Ishikawa (cell line): ENCODE measurements around the gene C19orf47.

ENCODE experiments used
- CEBPB ChIP-seq: IDR thresholded peaks from 2 replicates; pipeline ENCODE4 v1.6.1; 2012
- CREB1 ChIP-seq: IDR thresholded peaks from 2 replicates; pipeline ENCODE4 v1.6.1; 2012; ENCODE audit warnings: low read depth
- EGR1 ChIP-seq: IDR thresholded peaks from 2 replicates; pipeline ENCODE4 v1.6.1; 2012
- EP300 ChIP-seq: IDR thresholded peaks from 2 replicates; pipeline ENCODE4 v1.6.1; 2012; ENCODE audit warnings: borderline replicate concordance
- FOXM1 ChIP-seq: IDR thresholded peaks from 2 replicates; pipeline ENCODE4 v1.6.1; 2012; ENCODE audit warnings: low read depth, borderline replicate concordance
- NFIC ChIP-seq: IDR thresholded peaks from 2 replicates; pipeline ENCODE4 v1.6.1; 2012
- RAD21 ChIP-seq: IDR thresholded peaks from 2 replicates; pipeline ENCODE4 v1.6.1; 2012; ENCODE audit warnings: low read depth
- TAF1 ChIP-seq: IDR thresholded peaks from 2 replicates; pipeline ENCODE4 v1.6.1; 2012; ENCODE audit warnings: low read depth, mild to moderate bottlenecking
- TCF12 ChIP-seq: IDR thresholded peaks from 2 replicates; pipeline ENCODE4 v1.6.1; 2012; ENCODE audit warnings: low read depth
- TEAD4 ChIP-seq: IDR thresholded peaks from 2 replicates; pipeline ENCODE4 v1.6.1; 2012
- YY1 ChIP-seq: IDR thresholded peaks from 2 replicates; pipeline ENCODE4 v1.6.1; 2012; ENCODE audit warnings: low read depth
- ZBTB7A ChIP-seq: IDR thresholded peaks from 2 replicates; pipeline ENCODE4 v1.6.1; 2012; ENCODE audit warnings: low read depth
- TF ChIP-seq, protein P1 (sequence below): IDR thresholded peaks from 2 replicates; pipeline ENCODE4 v1.6.1; 2012
- TF ChIP-seq, protein P2 (sequence below): IDR thresholded peaks from 2 replicates; pipeline ENCODE4 v1.6.1; 2012; ENCODE audit warnings: low read depth, mild to moderate bottlenecking
- TF ChIP-seq, protein P3 (sequence below): IDR thresholded peaks from 2 replicates; pipeline ENCODE4 v1.6.1; 2012

Gene C19orf47

DNA sequence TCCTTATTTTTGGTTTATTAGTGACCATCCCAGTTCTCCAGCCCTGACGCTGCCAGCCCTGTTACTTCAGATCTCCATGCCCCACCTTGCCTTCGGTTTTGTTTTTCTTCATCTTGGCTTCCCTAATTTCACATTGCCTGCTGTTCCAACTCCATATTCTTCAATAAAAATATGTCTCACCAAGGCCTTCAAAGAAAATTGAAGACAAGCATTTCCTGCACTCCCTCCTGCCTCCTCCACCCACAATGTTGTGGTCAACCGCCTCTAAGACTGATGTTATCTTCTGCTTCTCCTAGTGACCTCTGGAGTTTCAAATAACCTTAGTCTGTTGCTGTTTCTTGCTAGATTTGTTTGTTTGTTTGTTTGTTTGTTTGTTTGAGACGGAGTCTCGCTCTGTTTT, 14.9 kb upstream of the C19orf47 start:
- no peak for TF ChIP-seq RAD21
- TF ChIP-seq, protein P1, sequence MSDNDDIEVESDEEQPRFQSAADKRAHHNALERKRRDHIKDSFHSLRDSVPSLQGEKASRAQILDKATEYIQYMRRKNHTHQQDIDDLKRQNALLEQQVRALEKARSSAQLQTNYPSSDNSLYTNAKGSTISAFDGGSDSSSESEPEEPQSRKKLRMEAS: no peak
- TF ChIP-seq CEBPB: no peak

DNA sequence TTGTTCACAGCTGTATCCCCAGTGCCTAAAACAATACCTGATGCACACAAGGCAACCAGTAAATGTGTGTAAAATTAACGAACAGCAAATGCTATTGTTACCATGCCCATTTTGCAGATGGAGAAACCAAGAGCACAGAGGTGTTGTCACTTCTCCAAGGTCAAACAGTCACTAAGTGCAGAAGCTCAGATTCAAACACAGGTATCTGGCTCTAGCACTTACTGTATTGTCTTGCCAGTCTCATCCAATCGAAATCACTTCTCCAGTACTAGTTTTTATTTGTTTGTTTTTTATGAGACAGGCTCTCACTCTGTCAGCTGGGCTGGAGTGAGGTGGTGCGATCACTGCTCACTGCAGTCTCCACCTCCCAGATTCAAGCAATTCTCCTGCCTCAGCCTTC, 14.0 kb upstream of the C19orf47 start:
- TF ChIP-seq CEBPB: no peak
- TF ChIP-seq EP300: no peak
- TF ChIP-seq EGR1: no peak
- TF ChIP-seq ZBTB7A: no peak
- no peak for TF ChIP-seq CREB1
- TF ChIP-seq, protein P2, sequence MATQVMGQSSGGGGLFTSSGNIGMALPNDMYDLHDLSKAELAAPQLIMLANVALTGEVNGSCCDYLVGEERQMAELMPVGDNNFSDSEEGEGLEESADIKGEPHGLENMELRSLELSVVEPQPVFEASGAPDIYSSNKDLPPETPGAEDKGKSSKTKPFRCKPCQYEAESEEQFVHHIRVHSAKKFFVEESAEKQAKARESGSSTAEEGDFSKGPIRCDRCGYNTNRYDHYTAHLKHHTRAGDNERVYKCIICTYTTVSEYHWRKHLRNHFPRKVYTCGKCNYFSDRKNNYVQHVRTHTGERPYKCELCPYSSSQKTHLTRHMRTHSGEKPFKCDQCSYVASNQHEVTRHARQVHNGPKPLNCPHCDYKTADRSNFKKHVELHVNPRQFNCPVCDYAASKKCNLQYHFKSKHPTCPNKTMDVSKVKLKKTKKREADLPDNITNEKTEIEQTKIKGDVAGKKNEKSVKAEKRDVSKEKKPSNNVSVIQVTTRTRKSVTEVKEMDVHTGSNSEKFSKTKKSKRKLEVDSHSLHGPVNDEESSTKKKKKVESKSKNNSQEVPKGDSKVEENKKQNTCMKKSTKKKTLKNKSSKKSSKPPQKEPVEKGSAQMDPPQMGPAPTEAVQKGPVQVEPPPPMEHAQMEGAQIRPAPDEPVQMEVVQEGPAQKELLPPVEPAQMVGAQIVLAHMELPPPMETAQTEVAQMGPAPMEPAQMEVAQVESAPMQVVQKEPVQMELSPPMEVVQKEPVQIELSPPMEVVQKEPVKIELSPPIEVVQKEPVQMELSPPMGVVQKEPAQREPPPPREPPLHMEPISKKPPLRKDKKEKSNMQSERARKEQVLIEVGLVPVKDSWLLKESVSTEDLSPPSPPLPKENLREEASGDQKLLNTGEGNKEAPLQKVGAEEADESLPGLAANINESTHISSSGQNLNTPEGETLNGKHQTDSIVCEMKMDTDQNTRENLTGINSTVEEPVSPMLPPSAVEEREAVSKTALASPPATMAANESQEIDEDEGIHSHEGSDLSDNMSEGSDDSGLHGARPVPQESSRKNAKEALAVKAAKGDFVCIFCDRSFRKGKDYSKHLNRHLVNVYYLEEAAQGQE: no peak
- TF ChIP-seq NFIC: no peak
- TF ChIP-seq YY1: no peak
- no peak for TF ChIP-seq TEAD4
- TF ChIP-seq, protein P1: no peak
- TF ChIP-seq RAD21: no peak
- no peak for TF ChIP-seq FOXM1
- no peak for TF ChIP-seq TAF1
- no peak for TF ChIP-seq TCF12
- TF ChIP-seq, protein P3, sequence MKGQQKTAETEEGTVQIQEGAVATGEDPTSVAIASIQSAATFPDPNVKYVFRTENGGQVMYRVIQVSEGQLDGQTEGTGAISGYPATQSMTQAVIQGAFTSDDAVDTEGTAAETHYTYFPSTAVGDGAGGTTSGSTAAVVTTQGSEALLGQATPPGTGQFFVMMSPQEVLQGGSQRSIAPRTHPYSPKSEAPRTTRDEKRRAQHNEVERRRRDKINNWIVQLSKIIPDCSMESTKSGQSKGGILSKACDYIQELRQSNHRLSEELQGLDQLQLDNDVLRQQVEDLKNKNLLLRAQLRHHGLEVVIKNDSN: no peak

DNA sequence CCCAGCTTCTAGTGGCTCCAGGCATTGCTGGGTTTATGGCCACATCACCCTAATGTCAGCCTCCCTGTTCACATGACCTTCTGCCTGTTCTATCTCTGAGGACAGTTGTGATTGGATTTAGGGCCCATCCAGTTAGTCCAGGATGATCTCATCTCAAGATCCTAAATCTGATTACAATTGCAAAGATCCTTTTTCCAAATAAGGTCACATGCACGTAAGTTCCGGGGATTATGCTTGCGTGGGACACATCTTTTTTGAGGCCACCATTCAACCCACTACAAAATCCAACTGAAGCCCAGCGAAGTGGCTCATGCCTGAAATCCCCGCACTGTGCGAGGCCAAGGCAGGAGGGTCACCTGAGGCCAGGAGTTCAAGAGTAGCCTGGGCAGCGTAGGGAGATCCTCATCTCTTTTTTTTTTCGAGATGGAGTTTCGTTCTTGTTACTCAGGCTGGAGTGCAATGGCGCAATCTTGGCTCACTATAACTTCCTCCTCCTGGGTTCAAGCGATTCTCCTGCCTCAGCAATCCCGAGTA, 12.6 kb upstream of the C19orf47 start:
- TF ChIP-seq TAF1 (no peak), CREB1 (no peak), ZBTB7A (no peak), TEAD4 (no peak), YY1 (no peak), FOXM1 (no peak), EP300 (no peak), RAD21 (no peak), CEBPB (no peak), TCF12 (no peak), EGR1 (no peak), NFIC (no peak)
- TF ChIP-seq, protein P1: no peak
- TF ChIP-seq, protein P2: no peak
- TF ChIP-seq, protein P3: no peak

DNA sequence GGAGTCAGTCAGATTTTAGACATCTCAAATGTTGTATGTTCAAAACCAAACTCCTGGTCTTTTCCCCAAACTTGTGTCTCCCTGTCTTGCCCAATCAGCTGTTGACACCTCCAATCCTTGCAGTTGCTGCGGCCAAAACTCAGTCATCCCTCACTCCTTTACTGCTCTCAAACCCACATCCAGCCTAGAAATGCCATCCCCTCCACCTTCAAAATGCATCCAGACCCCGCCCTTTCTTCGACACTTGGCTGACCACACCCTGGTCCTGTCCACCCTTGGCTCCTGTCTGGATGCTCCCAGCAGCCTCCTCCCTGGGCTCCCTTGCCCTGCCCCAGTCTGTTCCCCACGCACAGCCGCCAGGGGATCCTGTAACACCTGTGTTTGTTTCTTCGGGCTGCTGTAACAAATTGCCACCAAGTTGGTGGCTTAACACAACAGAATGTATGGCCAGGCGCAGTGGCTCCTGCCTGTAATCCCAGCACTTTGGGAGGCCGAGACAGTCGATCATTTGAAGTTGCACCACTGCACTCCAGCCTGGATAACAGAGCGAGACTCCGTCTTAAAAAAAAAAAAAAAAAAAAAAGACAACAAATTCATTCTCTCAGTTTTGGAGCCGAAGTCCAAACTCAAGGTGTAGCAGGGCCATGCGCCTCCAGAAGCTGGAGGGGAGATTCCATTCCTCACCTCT, 12.0 kb upstream of the C19orf47 start:
- TF ChIP-seq ZBTB7A (no peak), FOXM1 (no peak), NFIC (no peak), TAF1 (no peak), TCF12 (no peak), CEBPB (no peak), YY1 (no peak), RAD21 (no peak), TEAD4 (no peak), CREB1 (no peak), EP300 (no peak), EGR1 (no peak)
- TF ChIP-seq, protein P1: no peak
- TF ChIP-seq, protein P2: no peak
- TF ChIP-seq, protein P3: no peak
